Cortex of kidney (tissue), 1 donor: ENCODE data around the gene ASF1B.
"Not testable (repeated sequence)": the region's sequence is repeated elsewhere in the genome, so short reads cannot be mapped to it uniquely, and the experiment has no call there.

ENCODE experiments used
- DNase-seq: peaks from one replicate; lab custom pipeline; 2025; lab: John Stamatoyannopoulos, UW

Gene ASF1B

DNA sequence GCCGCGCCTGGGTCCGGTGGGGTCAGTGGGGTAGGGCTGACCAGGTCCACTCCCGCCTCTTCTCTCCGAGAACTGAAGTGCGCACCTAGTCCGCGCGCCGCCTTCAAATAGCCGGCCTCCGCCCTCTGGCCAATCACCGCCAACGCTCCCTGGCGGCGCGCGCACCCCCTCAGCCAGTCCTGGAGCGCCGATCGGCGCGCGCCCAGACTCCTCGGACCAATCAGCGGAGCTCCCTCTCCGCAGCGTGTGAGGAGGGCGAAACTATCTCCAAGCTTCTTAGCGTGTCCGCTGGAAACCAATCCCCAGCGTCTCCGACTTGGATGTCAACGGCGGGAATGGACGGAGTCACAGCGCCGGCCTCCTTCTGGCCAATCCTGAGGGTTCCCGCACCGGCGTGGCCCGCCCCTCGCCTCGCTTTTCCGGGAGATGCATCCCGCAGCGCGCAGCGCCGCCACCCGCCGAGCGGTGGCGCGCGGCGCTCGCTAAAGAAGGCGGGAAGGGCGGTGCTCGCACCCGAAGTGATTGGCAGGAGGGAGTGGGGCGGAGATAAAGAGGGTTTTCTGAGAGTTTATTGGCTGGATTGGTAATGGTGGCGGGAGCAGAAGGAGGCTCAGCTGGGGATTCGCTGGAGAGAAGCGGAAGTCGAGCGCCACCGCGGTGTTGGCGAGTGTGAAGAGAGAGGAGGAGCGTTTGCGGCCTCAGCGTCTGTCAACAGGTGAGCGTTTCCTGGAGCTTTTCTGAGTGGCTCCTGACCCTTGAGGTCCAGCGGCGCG lies at the start of gene ASF1B:
TSS of gene ASF1B (minus strand) at position 81 of the 773 bp plus-strand sequence. CDS start 133 bp downstream, outside the sequence.
- peak; percentile 98 for DNase-seq

DNA sequence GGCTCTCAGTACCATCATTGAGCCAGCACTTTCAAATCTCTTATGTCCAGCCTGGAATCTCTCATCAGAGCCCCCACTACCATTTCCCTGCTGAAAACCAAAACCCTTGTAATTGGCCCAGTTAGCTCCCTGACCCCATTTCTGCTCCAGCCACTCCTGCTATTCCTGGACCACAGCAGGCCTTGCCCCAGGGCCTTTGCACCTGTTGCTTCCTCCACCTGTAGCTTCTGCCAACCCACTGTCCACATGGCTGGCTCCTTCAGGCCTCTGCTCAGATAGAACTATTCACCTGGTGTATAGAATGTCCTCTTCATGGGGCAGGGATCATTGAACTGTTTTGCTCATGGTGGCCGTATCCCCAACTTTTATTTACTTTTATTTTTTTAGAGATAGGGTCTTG lies 49.3 kb upstream of the ASF1B start:
- not testable (repeated sequence) for DNase-seq

DNA sequence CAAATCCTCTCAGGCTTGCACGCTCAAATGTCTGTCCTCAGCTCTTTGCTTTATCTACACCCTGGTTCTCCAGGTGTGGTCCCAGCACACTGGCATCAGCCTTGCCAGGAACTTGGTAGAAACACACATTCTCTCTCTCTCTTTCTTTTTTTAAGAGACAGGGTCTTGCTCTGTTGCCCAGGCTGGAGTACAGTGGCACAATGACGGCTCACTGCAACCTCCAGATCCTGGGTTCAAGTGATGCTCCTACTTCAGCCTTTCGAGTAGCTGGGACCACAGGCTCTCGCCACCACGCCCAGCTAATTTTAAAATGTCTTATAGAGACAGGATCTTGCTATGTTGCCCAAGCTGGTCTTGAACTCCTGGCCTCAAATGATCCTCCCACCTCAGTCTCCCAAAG lies 48.8 kb upstream of the ASF1B start:
- DNase-seq = no peak

DNA sequence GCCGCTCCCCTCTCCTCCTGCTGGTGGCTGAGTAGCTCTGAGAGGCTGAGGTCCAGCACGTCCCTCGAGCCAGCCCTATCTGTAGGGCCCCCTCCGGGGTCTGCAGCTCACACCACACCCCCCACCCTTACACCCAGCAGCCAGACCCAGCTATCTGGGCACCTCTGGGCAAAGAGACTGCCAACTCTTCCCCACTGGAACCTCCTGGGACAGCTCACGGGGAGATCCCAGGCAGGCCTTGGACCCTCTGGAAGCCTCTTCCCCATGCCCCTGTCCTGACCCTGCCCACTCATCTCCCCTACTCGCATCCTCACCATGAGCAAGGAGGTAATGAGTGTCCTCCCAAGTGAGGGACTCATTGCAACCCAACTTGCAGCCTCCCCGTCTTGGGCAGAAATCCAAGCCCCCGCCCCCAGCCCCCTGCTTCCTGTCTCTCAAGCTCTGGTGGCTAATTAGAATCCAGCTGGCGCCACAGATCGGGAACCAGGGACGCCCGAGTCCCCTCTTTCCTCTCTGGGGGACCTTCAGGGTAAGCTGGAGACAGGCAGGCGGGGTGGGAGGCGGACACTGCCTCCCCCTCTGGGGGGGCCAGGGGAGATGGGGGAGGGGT lies 47.5 kb upstream of the ASF1B start:
- DNase-seq = no peak

DNA sequence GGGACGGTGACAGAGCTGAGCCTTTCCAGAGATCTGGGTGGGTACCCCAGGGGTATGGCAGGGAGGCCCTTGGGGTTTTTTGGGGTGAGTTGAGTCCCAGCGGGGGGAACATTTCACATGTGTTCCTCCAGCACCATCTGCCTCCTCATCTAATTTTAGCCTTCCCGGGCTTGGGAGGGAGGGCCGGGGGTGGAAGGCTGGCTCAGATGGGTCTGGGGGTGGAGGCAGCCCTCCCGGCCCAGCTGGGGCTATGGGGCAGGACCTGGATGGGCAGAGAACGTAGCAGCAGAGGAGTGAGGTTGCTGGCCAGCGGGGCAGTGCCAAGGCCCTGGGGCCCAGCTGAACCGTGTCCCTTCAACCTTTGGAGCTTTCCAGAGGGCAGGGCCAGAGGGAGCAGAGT lies 46.1 kb upstream of the ASF1B start:
- DNase-seq = no peak

- no peak for DNase-seq
These were observed 45.5 kb upstream of the ASF1B start for GRCh38 chr19:14181906-14182305.

DNA sequence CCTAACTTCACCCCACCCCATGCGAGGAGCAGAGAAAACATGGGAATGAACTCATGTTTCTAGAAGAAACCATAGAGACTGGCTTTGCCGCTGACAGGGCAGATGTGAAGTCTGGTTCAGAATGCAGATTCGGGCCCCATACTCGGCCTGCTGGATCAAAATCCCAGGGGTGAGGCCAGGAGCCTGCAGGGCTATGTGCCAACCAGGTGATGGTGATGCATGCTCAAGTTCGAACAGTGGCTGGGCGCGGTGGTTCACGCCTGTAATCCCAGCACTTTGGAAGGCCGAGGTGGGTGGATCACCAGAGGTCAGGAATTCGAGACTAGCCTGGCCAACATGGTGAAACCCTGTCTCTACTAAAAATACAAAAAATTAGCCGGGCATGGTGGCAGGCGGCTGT lies 44.8 kb upstream of the ASF1B start:
- DNase-seq = not testable (repeated sequence)

DNA sequence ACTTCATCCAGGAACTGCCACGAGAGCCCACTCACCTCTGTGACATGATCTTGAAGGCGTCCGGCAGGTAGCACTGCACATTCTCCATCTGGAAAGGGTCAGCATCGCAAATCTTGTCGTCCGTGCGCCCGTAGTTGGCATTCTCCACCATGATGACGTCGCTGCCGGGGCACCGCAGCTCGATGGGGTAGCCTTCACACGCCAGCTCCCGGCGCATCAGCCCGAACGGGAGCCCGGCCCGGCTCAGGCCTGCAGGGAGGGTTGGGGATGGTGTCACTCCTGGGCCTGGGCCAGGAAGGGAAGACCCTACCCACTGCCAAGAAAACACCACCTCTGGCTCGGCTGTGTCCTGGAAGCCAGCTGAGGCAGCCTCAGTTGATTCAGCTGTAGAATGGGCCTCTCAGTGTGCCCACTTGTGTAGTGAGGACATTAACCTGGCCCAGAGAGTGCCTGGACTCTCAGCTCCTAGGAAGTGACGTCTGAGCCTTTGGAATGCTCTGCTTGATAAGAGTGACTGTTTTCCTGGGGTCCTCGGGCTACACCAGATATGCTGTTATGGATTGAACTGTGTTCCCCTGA lies 41.2 kb upstream of the ASF1B start:
- DNase-seq = no peak

- DNase-seq = no peak
These were observed 39.0 kb upstream of the ASF1B start for GRCh38 chr19:14175351-14175792.

- DNase-seq = no peak
These were observed 38.5 kb upstream of the ASF1B start for GRCh38 chr19:14174883-14175282.

GRCh38 chr19:14168993-14169392 lies 32.6 kb upstream of the ASF1B start:
- no peak for DNase-seq

DNA sequence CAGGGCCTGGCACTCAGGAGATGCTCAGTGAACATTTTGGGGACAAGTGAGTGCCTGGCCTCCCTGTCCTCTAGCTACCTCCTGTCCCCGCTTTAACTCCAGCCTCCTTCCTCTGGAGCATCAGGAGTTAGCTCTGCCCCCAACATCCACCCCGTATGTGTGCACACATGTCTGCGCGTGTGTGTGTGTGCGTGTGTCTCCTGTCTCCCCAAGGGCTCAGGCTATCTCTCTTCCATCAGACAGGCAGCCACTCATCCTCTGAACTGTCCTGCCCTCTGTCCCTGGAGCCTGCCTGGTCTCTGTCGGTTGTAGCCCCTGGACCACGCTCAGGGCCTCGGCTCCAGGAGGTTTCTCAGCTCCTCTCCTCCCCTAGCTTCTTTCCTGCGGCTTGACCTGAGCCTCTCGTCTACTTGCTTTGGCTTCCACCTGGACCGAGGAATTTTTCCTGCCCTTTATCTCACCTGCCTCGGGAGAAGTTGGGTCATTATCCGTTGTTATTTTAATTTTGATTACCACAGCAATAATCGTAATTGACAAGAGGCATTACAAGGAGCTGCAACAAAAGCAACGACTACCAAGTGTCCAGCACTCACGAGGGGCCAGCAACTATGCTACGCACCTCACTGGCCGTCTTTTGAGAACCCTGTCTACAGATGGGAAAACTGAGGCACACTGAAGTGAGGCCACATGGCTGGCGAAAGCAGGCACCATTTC lies 32.0 kb upstream of the ASF1B start:
- no peak for DNase-seq

- no peak for DNase-seq
These were observed 31.3 kb upstream of the ASF1B start for GRCh38 chr19:14167576-14168138.

- no peak for DNase-seq
These were observed 30.7 kb upstream of the ASF1B start for GRCh38 chr19:14166999-14167575.

DNA sequence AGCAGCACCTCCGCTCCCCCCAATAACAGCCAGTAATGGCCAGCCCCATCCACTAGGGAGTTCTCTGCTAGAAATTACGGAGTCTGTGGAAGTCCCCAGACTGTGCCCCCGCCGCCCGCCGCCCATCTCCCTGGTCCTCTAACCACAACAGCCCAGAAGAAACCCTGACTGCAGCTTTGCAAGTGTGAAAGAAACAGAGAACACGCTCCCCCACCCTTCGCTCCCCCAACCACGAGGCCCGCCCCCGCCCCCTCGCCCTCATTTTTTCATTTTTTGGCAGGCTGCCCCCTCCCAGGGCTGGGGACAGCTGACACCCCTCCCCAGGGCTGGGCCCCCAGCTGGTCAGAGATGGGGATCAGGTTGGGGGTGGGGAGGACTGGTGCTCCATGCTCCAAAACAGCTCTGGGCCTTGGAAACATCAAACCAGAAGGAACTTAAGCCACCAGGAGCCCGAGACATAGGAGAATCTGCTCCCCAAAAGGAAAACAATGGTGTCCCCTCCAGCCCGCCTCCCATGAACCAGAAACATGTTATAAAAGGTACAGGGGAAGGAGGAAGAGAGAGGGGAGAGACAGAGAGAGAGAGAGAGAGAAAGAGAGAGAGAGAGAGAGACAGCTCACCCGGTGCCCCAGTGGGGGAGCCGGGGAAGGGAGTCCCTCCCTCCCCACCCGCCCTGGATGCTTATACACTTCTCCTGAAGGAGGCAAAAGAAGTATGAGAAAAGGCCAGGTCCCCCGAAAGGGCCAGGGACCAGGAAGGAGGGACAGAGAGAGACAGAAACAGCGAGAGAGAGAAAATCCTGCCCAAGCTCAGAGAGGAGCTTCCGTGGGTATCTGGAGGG lies 29.8 kb upstream of the ASF1B start:
- DNase-seq = no peak

DNA sequence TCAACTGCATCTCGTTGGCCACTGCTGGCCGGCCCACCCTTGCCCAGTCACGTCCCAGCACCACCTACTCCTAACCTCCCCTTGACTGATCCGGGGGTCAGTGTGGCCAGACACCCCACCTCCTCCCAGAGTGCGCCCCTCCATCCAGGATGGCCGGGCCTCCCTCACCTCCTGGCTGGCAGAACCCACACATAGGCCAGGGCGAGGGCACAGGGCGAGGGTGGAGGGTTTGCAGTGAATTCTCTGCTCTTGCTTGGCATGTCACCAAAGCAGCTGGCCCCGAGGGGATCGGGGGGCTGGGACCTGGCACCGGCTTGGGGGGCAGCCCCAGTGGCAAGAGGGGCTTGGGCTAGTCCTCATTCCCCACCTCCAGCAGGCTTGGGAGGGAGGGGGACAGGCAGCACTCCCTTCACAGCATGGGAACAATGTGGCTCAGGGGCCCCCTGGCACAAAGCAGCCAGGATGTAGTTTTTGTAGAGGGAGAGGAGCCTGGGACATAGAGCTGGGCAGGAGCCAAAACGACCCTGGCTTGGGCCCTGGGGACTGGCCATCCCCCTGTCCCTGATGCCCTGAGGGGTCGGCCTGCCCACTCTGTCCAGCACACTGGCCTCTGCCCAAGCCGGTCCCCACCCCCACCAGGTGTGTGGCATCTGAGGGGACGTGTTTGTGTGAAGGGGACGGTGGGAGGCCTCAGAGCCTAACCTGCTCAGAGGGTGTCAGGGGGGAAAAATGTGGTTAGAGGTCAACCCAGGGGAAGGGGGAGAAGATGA lies 28.5 kb upstream of the ASF1B start:
- DNase-seq = no peak

DNA sequence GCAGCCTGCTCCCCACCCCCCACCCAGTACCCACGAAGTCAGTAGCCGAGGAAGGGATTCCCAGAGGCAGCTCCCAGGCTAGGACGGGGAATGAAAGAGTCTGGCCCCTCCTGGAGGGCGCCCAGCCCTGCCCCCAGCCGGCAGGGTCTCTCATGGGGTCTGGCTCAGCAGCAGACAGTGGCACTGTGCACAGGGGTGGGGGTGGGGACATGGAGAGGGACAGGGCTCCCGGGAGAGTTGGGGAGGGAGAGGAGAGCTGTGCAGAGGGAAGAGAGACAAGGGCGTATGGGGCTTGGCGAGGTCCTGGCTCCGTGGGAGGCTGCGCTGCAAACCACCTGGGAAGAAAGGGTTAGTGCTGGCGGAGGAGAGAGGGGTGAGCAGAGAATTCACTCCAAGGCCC lies 27.7 kb upstream of the ASF1B start:
- DNase-seq = no peak

GRCh38 chr19:14162871-14163297 lies 26.5 kb upstream of the ASF1B start:
- no peak for DNase-seq

DNA sequence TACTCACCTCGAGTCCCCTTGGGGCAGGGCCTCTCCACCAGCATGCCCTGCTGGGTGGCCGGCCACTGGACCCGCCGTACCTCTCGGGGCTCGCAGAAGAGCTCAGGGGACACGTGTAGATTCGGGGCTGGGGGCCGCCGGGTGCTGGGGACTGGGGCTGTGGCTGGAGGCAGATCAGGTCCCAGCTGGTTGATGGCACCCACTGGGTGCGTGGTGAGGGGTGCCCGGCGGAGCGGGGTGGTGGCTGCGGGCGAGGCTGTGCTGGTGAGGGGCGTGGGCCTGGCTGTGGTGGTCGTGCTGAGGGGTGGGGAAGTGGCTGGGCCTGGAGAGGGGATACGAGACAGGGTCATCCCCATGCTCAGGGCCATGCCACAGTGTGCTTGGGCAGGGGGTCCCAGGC lies 24.9 kb upstream of the ASF1B start:
- DNase-seq = no peak

DNA sequence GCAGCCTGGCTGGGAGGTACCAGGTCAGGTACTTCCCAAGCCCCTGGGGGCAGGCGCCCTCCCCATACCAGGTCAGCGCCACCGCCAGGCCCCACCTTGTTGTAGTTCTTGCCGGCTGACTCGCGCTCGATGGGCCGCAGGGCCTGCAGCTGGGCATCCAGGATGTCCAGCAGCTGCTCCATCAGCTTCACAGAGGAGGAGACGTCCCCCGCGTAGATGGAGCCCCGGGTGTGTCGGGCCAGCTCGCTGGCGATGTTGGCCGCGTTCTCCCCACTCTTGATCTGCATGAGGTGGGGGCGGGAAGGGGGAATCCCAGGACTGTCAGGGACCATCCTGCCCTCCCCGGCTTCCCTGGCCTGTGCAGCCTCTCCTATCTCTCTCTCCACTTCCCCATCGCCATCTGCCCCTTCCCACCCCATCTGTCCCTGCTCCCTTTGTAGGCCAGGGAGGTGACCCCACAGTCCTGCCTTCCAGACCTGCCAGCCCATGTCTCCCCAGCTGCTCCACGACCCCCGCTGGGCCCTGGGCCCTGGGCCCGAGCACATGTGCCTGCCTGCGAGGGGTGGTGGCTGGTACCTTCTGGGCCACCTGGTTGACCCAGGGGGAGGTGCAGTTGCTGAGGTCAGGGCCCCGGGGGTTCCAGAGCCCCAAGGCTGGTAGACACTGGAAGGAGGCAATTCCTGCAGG lies 23.8 kb upstream of the ASF1B start:
- DNase-seq = no peak
